ENCODE measurements around the gene EPS8L2.
A peak's percentile ranks its signal among the peaks of the same experiment; 100 is the strongest.
"Not testable (repeated sequence)": the region's sequence is repeated elsewhere in the genome, so short reads cannot be mapped to it uniquely, and the experiment has no call there.

EPS8L2 gene

DNA sequence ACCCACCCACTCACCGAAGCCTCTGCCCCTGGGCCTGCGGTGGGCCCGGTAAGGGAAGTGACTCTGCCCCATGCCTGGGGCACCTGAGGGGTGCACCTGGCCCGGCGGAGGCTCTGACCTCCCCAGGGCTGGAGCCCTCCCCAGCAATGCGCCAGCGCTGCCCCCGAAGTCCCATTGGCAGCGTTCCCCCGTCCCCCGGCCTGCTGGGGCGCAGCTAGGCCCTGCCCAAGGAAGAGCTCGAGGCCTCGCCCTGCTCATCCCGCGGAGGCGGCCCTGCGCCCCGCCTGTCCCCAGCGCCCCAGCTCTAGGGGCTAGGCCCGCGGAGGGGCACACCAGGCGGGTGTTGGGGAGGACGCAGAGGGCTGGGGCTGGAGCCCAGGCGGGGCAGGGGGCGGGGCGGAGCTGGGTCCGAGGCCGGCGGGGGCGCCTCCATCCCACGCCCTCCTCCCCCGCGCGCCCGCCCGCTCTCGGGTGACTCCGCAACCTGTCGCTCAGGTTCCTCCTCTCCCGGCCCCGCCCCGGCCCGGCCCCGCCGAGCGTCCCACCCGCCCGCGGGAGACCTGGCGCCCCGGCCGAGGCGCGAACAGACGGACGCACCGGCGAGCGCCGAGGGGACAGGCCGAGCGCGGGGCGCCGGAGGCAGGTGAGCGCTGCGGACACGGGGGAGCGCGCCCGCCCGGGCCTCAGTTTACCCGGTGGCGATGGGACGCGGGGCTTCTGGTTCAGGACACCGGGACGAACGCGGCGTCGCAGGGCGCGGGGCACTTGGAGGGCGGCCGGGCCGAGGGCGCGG lies at the start of gene EPS8L2:
Gene EPS8L2, plus strand, starts transcription at position 586 of the 793 bp plus-strand sequence. CDS start 3,177 bp downstream, outside the sequence.
- DNase-seq = peak; percentile 33

DNA sequence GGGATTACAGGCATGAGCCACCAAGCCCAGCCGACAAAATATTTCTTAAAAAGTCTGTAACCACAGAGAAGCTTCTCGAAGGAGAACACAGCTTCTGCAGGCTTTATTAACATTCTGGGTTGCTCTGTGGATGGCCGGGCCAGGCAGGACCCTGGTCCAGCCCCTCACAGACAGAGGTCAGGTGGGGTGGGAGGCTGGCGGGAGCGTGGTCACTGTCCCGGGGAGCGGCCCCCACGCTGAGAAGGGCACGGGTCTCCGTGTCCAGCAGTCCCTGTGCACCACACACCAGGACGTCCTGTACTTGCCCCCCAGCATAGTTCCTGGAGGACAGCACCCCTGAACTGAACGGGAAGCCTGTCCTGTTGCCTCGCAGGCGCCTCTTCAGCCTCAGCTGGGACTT lies 49.6 kb upstream of the EPS8L2 start:
- DNase-seq = no peak

DNA sequence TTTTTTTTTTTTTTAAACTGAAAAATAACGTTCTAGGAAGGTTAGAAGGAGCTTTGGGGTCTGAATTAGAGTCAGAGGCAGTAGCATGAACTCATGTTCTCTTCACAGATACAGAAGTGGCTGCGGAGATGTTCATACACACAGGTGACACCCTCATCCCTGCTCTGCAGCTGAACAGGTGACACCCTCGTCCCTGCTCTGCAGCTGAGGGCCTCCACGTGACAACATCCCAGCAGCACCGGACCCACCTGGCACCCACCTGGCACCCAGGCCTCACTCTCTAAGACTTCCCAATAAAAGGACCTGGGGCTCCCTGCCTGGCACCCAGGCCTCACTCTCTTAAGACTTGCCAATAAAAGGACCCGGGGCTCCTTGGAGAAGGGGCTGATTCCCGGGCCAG lies 49.2 kb upstream of the EPS8L2 start:
- DNase-seq = no peak

DNA sequence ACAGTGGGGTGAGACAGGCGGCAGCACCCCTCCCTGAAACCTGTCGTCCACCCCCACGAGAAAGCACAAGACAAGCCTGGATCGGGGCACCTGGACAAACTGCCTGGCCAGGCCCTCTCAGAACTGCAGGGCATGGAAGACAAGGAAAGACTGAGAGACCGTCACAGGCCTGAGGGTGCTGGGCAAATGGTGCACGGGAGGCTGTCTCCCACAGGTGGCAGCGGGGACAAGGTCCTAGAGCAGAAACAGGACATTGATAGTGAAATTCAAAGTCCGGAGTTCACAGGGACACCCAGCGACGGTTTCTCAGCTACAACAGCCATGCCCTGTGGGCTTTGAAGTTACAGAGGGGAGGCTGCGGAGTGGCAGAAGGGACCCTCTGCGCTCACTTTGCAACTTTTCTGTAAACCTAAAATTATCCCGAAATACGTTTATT lies 48.3 kb upstream of the EPS8L2 start:
- DNase-seq = no peak

DNA sequence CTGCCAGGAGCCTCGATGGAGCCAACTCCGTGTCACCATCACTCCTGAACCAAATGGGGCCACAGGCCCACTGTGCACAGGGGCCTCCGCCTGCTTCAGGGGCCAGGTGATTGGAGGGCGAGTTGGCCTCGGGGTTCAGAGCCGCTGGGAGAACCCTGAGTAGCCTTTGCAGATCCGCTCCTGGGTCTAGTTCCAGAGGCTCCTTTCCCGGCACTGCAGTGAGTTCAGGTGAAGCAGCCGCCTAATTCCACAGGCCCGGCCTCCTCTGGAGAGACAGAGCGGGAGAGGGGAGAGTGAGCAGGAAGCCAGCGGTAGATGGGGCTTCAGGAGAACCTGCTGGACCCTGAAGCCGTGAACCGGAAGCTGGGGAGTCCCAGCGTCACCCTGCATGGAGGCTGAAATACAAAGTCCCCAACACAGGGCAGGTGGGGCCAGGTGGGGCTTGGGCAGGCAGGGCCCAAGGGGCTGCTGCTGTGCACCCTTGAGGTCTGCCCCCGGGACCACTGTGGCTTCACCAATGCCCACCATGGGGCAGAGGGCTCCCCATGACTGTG lies 46.4 kb upstream of the EPS8L2 start:
- DNase-seq = no peak

DNA sequence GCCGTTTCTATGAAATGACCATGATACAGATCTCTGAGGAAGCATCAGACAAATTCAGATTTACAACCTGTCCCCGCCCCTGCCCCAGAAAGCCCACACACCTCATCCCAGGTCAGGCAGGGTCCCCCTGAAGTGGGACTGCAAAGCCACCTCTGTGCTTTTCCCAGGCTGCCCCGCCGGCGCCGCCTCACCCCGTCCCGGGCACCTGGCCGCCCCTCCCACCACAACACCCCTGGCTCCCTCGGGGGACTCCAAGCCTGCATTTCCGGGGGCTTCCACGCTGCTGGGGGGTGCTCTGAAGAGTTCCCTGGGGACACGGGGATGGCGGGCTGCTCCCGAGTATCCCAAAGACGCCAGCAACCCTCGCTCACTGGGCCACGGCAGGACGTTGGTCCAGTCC lies 45.8 kb upstream of the EPS8L2 start:
- no peak for DNase-seq

DNA sequence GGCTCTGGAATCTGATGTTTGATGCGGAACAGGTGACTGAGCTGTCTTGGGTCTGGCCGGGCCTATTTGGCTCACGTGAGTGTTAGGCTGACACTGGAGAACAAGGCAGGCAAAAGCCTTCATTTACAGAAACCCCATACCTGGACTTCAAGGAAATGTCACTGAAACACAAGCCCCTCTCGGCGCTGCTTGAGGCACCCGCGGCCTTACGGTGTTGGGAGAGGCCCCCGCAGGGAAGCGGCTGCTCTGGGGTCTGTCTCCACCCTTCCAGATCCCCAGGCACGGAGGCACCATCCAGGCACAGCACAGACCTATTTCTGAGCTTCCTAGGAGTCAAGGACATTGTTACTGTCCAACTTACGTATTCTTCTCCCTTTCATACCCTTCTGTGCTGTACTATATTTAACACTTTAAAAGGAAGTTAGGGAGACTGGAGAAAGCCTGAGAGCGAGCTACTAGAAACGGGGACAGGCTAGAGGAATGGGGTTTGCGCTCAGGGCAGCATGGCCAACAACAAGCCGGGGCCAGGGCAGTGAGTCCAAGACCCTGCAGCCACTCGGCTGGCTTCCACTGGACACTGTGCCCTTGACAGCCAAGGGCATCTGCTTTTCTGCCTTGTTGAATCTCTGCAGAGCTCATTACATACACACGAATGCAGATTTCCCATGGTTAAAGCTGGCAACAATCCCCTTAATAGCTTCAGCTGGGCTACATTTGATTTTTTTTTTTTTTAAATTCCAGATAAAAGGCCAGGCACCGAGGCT lies 45.2 kb upstream of the EPS8L2 start:
- DNase-seq = no peak

DNA sequence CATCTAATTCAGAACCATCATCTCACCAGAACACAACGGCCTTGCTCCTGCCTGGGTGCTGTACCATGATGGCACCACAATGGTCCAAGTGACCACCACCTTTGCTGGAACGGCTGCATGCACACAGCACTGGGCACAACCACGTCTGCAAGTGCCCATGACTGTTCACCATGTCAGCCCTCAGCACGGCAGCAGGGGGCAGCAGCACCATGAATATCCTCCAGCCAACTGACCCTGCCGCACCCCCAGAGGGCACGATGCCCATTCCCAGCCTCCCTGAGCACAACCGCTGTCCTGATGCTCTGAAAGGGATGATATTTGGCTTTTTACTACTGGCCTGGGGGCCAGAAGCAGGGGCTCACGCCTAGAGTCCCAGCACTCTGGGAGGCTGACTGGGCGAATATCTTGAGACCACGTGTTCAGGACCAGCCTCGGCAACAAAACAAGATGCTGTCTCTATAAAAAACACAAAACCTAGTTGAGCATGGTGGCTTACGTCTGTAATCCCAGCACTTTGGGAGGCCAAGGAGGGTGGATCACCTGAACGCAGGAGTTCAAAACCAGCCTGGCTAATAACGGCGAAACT lies 43.2 kb upstream of the EPS8L2 start:
- peak; percentile 44 for DNase-seq

DNA sequence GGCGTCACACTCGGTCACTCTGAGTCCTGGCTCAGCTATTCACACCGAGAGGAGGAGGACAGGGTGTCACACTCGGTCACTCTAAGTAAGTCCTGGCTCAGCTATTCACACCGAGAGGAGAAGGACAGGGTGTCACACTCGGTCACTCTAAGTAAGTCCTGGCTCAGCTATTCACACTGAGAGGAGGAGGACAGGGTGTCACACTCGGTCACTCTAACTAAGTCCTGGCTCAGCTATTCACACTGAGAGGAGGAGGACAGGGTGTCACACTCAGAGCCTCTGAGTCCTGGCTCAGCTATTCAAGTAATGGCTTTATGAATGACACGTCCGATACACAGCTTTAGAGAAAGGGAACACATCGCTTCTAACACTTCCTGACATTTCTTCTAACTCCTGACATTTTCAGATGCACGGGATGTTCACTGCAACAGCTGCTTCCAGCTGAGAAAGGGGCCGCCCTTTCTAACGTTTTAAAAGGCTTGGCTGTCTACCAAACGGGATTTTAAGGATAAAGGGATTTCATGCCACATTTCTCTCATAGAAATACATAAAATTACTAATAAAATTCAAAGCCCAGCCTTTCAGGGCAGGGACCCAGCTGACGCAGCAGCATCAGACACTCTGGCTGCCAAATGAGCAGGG lies 40.8 kb upstream of the EPS8L2 start:
- DNase-seq = no peak

DNA sequence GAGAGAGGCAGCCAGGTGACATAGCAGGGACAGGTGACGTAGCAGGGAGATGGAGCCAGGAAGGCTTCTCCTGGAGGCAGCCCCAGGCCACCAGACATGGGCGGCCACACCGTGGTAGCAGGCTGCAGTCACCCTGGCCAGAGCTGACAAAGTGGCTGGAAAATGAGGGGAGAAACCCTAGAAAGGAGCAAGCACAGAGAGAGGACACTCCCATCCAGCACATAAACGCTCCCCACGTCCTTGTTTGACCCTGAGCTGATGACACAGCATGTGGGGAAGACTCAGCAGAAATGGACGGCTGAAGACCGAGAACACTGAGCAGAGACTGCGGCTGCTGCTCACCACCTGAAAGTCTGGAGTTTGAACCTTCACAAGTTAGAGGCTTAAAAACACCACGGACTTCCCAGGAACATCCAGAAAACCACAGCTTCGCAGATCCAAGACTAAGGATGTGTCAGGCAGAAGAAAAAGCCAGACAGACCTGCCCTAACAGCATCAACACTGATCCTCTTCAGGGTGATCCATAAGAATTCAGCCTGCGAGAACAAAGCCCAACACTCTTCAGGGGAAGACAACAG lies 40.2 kb upstream of the EPS8L2 start:
- DNase-seq = no peak

DNA sequence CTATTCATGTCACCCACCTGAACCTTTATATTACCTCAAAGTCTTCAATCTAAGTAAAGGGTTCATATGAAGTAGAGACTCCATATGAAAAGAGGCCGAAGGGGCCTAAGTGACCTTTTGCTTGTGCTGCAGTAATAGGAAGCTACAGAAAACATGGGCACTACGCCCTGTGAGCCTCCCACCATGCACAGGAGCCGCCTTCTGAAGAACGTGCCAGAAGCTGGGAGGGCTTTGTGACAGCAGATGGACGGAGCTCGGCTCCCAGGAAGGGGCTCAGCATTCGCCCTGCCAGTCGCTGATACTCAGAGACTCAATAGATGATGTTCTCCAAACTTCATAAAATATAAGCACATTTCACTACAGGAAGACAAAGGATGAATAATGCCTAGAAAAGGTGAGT lies 32.2 kb upstream of the EPS8L2 start:
- no peak for DNase-seq

DNA sequence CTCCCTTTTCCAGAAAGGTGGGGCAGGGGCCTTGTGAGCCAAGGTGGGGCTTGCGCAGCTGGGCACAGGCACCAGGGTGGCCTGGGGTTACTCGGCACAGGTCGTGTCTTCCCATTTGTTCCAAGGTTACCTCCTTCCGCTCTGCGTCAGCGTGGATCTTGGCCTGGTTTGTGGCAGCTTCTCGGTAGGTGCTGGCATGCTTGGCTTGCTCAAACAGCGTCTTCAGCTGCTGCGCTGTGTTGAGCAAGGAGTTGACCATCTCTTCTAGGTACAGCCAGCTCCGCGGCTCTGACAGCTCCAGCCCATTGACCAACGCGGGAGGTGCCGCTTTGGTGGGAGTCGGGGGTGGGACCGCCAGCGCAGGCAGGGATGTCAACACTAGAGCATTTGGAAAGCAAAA lies 31.6 kb upstream of the EPS8L2 start:
- DNase-seq = no peak

DNA sequence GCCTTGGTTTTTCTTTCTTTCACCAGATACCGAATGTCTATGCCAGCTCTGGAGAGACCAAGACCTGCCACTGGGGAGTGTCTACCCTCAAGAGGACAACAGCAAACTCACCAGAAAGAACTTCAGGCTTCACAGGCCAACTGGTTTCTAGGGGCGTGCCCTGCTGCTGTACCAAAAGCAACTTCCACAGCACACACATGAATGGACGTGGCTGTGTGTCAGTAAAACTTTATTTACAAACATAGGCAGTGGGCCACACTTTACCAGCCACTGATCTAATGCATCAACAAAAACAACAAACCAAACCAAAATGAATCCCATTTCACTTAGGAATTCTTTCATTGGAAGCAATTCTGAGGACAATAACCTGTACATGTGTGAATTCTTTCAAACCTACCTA lies 27.7 kb upstream of the EPS8L2 start:
- DNase-seq = no peak

DNA sequence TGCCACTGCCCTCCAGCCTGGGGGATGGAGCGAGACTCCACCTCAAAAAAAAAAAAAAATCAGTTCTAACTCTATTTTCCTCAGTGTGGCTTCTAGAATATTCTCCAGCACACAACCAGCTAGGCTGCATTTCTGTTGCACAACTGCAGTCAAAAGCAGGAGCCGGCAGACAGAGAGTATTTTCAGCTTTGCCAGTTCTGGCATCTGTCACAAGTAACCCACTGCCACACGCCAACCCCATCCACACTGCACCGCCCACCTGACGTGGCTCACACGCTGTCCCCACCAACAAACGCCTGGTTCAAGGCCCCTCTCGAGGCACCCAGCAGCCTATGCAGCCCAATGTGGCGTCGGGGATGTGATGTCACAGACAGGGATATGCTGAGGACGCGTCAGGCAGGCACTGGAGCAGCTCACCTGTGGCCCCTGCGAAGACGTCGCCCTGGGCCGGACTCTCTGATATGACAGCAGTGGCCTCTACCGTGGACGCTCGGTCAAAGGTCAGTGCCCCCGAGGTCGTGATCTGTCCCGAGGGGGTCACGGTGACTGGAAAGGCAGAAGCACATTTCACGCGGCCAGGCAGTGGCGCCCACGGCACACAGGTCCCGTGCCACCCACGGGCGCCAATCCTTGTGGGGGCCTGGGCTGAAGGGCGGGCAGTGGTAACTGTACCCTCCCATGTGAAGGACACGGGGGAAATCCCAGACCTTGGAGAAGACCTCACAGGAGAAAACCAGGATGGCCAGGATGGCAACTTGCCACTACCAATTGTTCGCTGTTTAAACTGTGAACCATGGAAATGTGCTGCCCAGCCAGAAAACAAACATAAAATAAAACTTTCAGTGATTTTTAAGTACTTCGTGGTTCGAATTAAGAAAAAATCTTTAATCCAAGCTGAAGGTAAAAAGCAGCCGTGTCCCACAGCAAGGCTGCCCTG lies 26.5 kb upstream of the EPS8L2 start:
- no peak for DNase-seq

DNA sequence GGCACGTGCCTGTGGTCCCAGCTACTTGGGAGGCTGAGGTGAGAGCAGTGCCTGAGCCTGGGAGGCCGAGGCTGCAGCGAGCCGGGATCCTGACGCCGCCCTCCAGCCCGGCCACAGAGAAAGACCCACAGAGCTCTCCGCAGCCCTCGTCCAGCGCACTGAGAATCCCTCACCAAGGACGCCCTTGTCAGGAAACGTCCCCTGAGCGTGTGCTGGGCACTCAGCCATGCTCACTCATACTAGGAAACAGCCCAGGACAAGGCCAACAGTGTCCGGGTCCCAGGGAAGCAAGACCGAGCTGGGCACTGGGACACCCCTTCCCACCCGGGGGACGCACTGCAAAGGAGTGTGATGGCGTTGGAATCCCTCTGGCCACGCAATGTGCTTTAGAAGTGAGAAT lies 25.6 kb upstream of the EPS8L2 start:
- DNase-seq = no peak

DNA sequence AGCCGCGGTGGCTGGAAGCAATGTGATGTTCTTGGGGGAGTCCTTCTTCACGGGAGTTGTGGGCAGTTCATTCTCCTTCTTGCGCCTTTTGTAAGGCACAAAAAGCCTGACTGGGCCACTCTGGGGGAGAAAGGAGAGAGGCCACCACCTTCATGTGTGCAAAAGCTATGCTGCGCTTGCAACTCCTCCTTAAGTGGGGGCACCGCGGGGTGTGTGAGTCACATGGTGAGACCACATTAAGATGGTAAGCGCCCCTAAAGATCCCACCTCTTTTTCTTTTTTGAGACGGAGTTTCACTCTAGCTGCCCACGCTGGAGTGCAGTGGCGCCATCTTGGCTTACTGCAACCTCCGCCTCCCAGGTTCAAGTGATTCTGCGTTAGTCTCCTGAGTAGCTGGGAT lies 25.1 kb upstream of the EPS8L2 start:
- no peak for DNase-seq

DNA sequence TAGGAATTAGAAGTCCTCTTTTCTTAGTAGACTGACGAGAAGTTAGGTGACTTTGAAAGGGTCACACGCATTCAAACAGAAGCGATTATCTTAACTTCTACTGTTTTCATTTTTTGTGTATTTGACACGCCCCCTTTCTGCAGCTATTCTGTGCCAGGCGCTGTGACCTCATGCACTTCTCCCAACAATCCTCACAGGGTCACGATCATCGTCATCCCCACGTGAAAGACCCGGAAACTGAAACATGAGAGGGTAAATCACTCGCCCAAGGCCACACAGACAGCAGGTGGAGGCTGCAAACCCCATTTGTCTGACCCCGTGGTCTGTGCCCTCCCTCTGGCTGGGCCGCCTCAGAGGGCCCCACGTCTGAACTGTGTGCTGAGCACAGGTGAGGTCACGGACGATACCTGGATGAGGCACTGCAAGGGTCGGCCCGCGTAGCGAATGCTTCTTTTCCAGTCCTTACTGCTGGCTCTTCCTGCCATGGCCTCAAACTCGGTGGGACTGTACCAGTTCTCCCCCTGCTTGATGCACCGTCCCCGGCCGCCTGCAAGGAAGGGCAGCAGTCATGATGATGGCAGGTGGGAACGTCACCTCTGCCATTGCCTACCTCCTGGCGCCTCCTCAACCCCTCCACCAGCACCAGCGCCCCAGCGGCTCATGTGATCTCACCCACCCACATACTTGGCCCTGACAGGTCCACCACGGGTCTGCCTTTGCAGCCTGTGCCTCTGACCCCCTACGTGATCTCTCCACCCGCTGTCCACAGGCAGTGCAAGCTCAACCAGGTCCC lies 19.4 kb upstream of the EPS8L2 start:
- DNase-seq = no peak

DNA sequence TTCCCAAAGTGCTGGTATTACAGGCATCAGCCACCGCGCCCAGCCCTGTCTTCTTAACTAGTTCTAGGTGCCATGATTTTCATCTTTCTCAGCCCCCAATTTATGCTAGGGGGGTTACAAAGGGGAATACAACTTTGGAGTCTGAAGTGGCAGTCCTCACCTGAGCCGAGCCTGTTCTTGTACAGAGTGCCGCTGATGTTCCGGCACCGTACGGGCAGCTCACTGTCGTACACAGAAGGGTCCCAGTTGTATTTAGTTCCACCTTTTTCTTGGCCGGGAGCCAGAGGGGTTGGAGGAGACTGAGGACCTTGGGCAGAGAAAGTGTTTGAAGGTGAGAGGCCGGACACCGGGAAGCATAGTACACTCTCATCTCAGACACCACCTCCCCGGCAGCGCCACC lies 18.3 kb upstream of the EPS8L2 start:
- DNase-seq = no peak

DNA sequence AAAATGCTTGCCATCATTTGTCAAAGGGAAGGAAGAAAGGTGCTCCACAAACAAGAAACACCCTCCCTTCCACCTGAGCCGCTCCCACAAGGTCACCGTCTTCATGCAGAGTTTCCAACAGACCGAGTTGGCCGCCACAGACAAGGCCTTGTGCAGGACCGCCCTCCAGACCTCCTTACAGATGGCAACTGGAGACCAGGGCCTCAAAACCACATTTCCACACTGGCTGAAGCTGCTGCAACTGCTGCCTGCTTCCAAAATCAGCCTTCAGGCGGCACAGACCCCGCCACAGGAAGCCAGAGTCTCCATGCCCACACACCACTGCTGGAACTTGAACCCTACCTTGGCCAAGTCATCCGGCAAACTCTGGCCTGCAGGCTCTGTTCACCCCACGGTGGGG lies 17.4 kb upstream of the EPS8L2 start:
- DNase-seq = no peak

DNA sequence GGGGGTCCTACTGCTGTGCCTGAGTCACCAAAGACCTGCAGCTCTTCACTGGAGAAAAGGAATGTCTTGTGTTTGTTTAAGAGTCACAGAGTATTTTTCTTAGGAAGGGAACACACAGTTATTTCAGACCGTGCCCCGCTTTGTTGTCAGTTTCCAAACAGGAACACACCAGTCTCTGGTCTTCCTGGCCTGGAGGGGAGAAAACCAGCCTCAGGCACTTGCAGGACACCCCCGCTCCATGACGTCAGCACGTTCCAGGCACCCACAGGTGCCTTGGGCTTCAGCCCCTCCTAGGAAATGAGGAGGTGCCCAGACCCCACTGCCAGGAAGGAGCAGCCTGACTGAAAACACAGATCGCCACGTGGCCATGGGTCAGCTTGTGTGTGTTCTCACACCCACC lies 16.4 kb upstream of the EPS8L2 start:
- DNase-seq = no peak

DNA sequence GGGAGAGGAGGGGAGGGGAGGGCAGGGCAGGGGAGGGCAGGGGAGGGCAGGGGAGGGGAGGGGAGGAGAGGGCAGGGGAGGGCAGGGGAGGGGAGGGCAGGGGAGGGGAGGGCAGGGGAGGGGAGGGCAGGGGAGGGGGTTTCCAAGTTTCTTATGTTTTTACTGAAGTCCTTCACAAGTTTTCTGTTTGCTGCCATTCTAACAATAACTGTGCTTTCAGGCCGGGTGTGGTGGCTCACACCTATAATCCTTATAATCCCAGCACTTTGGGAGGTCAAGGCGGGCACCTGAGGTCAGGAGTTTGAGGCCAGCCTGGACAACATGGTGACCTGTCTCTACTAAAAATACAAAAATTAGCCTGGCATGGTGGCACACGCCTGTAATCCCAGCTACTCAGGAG lies 15.8 kb upstream of the EPS8L2 start:
- not testable (repeated sequence) for DNase-seq
